ENCODE results near the gene GLTP.
"Not testable (repeated sequence)": the region's sequence is repeated elsewhere in the genome, so short reads cannot be mapped to it uniquely, and the experiment has no call there.

Gene GLTP, protein sequence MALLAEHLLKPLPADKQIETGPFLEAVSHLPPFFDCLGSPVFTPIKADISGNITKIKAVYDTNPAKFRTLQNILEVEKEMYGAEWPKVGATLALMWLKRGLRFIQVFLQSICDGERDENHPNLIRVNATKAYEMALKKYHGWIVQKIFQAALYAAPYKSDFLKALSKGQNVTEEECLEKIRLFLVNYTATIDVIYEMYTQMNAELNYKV

GRCh38 chr12:109880043-109880931 lies at the start of gene GLTP:
Gene GLTP, minus strand, starts transcription at chr12:109880541. Its CDS starts 167 bp downstream, at chr12:109880374.
- DNase-seq = peak; percentile 34

DNA sequence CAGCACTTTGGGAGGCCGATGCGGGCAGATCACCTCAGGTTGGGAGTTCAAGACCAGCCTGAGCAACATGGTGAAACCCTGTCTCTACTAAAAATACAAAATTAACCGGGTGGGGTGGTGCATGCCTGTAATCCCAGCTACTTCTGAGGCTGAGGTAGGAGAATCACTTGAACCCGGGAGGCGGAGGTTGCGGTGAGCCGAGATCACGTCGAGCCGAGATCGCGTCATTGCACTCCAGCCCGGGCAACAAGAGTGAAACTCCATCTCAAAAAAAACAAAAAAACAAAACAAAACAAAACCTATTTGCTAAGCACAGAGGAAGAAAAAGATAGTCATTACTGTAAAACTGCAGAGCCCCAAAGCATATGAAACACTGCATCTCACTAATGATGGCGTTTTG lies 49.0 kb upstream of the GLTP start:
- DNase-seq = not testable (repeated sequence)

DNA sequence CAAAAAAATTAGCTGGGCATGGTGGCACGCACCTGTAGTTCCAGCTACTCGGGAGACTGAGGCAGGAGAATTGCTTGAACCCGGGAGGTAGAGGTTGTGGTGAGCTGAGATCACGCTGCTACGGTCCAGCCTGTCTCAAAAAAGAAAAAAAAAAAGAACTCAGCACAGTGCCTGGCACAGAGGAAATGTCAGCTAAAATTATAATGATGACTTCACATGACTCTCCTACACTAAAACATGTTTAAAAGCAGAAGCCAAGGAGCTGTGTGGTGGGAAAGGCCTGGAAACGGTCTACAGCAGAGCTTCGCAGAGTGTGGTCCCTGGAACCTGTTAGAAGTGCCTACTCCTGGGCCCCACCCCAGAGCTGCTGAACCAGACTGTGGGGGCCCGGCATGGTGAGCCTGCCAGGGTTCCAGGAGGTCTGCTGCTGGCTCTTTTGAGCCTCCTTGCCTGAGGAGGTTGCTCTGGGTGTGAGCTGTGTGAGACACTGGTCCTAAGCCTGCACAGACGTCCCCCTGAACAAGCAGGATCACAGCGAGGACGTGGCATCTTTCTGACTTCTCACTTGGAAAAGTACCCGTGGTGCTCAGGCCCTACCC lies 47.8 kb upstream of the GLTP start:
- DNase-seq = no peak

DNA sequence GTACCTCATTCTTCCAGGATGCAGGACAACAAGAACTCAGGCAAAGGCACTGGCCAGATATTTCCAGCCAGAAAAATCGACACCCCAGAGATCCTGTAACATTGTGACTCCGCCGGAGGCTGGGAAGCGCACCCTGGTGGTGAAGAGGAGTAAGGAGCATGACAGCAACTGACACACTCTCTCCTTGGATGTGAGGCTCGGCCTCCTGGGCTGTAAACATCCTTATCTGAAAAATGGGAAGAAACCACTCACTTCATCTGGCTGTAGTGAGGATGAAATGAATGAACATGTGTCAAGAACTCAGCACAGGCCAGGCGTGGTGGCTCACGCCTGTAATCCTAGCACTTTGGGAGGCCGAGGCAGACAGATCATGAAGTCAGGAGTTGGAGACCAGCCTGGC lies 47.3 kb upstream of the GLTP start:
- DNase-seq = no peak

DNA sequence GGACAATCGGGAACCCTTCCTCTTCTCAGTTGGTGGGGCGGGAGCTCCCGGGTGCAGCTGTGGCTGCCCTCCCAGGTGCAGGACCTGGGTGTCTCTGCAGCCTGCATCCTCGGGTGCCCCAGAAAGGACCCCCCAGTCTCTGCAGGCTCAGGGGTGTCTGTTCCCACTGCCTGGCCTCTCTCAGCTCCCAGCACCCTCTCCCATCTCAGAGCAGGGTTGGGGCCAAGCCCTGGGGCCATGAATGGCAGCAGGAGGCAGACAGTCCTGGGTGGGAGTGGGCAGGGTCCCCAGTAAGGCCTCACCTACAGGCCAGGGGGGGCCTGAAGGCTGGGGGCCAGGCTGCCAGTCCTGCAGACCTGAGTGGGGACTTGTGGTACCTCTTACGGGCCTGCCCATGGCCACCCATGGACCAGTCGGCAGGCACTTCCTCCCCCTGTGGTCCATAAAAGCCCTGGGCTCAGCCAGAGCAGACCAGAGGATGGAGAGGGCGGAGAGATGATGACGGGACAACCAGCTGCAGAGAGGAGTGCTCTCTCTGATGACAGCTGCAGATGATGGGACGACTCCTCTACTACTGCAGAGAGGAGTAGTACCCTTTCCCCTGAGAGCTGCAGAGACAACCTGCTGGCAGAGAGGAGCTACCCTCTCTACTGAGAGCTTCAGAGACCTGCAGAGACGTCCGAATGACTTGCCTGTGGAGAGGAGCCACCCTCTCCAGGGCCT lies 46.3 kb upstream of the GLTP start:
- no peak for DNase-seq

- DNase-seq = no peak
These were observed 45.7 kb upstream of the GLTP start for GRCh38 chr12:109926016-109926415.

DNA sequence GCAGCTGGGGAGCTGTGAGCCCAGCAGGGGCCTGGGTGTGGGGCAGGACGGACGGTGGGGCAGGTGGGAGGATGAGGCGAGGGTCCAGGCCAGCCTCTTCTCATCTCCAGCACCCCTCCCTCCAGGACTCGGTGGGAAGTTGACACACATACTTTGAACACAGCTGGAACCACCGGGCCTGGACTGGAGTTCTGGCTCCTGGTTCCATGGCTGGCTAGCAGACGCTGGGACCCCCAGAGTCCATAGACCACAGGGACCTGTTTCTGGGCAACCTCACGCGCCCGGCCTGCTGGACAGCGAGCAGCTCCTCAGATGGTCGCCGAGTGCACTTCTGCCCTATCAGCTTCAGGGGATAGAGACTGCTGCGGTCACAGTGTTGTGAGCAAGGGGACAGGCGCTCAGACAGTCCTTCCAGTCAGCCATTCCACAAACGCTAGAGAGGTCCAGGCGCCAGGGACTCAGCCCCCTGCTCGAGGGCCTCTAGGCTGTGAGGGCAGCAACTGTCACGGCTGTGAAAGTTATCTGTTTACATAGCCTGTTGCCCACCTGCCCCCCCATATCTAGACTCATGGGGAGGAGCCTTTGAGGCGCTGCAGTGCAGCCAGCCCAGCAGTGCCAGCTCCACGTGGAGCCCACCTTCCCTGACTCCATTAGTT lies 45.0 kb upstream of the GLTP start:
- DNase-seq = no peak

DNA sequence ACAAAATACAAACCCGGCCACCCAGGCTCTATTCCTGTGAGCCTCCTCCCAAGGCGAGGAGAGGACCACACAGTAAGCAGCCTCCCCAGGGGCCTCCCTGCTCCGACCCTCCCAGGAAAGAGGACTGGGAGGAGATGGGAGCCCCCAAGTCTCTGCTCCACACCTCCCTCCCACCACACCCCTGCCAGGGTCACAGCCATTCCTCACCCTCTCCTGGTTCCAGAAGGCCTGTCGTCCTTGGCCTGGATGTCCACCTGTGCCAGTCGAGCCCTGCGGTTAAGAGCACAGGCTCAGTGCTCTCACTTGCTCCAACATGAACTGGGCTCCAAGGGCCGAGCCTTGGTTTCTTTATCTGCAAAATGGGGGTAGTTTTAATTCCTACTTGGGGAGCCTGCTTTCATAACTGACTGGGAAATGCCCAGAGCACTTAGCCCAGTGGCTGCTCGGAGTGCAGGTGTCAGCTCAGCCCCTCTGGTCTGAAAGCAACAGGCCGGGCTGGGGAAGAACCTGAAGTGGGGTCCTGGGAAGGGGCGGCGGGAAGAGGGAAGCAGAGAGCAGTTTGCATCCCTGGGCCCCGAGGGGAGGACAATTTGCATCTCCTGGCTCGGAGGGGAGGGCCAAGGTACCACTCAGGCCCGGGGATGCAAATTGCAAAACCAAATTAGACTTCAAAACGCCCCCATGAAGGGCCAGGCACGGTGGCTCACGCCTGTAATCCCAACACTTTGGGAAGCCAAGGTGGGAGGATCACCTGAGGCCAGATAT lies 43.3 kb upstream of the GLTP start:
- no peak for DNase-seq

DNA sequence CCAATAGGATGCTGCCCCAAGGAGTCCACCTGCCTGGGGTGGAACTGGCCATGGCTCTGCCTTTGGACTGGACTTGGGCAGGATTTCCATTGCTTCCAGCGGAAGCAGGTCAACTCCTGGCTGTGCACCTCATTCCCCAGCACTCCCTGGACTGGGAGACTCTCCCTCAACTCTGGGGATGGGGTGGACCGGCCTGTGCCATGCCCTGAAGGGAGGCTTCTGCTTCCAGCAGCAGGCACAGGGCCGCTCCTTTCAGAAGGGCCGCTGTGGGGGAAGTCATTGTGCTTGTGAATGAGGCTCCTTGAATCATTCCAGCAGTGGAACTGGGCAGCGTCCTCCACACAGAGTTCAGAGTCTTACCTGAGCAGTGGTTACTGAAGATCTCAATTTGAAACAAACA lies 42.7 kb upstream of the GLTP start:
- DNase-seq = no peak

GRCh38 chr12:109921982-109922381 lies 41.6 kb upstream of the GLTP start:
- no peak for DNase-seq

GRCh38 chr12:109920261-109920780 lies 40.0 kb upstream of the GLTP start:
- DNase-seq = no peak

DNA sequence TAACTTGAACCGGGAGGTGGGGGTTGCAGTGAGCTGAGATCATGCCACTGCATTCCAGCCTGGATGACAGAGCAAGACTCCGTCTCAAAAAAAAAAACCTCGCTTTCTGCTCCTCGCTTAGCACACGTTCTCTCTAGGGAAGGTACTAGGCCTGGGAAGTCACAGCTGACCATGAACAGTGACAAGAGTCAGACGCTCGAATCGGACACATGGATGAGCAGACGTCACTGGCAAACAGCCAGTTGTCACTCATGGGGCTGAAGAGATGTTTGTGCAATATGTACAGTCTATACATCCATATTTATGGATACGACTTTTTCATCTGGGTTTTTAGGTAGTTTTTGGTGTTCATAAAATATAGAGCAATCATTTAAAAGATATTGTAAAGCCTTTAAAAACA lies 39.1 kb upstream of the GLTP start:
- no peak for DNase-seq

DNA sequence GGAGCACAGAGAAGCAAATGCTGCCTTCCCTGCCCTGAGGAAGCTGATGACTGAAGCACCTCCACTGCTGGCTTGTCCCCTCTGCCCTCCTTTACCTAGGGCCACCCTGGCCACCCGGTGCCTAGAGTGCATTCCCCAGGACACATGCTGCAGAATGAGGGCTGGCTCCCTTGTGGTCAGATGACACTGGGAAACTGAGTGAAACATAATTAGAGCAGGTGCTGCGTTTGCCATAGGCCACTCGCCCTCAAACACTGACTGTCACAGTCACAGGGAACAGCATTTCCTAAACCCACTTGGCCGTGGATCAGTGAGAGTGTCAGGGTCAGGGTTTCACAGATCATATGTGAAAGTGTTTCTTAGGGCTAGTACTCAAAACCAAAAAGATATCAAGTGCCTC lies 35.7 kb upstream of the GLTP start:
- no peak for DNase-seq

DNA sequence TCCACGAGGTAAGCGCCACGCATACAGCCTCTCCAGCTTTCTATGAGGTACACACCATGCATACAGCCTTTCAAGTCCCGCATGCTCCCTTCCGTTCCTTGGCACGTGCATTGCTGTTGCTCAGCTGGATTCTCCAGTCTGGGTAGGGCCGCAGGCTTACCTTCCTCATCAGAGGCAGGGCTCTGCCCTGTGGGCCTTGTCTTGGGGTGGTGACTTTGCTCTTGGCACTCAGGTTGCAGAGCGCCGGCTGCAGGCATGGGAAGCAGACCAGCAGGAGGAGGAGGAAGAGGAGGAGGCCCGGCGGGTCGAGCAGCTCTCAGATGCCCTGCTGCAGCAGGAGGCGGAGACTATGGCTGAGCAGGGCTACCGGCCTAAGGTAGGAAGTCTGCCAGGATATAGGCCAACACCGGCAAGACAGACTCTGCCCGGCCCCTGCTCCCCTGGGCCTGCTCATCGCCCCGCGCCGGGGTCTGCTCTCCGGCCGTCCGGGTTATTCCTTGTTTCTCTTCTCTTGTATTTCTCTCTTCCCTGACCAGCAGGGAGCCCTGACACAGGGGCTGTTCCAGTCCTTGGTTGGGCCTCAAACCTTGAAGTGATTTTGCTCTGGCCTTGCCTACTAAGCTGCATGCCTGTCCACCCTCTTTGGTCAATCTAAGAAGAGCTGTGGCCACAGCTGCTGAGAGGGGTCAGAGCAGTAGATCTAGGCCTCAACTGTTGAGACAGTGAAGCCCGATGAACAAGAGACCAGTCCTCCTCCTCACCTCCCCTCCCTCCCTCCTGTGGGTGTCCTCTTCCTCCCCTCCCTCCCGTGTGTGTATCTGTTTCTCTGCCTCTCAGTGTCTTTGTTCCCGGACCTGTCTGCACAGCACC lies 35.1 kb upstream of the GLTP start:
- DNase-seq = no peak

GRCh38 chr12:109914461-109914860 lies 34.1 kb upstream of the GLTP start:
- DNase-seq = no peak

GRCh38 chr12:109912855-109913321 lies 32.5 kb upstream of the GLTP start:
- no peak for DNase-seq

DNA sequence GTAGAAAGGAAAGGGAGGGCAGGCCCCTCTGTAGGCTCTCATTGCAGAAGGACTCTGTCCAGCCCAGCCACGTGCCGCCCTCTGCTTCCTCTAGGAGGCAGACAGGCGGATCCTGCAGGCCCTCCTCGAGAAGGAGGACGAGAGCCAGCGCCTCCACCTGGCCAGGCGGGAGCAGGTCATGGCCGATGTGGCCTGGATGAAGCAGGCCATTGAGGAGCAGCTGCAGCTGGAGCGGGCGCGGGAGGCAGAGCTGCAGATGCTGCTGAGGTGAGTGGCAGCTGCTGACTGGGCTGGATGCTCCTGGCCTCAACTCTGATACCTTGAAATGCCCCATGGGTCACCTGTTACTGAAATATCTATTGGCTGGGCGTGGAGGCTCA lies 30.6 kb upstream of the GLTP start:
- no peak for DNase-seq

DNA sequence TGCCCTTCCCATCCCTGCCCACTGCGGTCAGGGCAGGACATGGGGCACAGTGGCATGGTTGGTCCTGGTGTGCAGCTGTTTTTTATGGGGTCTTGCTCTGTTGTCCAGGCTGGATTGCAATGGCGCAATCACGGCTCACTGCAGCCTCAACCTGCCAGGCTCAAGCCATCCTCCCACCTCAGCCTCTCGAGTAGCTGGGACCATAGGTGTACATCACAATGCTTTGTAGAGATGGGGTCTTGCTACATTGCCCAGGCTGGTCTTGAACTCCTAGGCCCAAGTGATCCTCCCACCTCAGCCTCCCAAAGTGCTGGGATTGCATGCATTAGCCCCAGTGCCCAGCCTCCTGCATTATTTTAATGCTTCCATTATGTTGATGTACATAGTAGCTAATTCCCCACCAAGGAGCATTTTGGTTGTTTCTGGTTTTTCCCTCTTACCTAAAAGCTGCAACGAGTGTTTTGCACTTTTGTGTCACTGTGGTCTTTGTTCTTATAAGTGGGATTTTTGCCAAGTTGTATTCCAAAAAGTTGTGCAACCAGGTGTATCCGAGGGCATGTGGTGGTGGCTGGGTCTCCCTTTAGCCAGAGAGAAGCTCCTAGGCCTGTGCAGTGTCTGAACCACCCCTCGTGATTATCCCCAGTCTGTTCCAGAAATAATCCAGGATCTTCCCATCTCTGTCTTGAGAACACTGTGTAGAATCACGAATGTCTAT lies 30.1 kb upstream of the GLTP start:
- no peak for DNase-seq

- DNase-seq = no peak
These were observed 25.0 kb upstream of the GLTP start for GRCh38 chr12:109905301-109905700.

- DNase-seq = no peak
These were observed 22.6 kb upstream of the GLTP start for GRCh38 chr12:109902891-109903418.
